D341Med (cell line): Measurements from ENCODE around the gene TARS2.
A peak's percentile ranks its signal among the peaks of the same experiment; 100 is the strongest.

Experiments
- DNase-seq: peaks from one replicate; pipeline ENCODE4 v3.0.0; 2012; ENCODE audit warnings: low spot score

The TARS2 gene

DNA sequence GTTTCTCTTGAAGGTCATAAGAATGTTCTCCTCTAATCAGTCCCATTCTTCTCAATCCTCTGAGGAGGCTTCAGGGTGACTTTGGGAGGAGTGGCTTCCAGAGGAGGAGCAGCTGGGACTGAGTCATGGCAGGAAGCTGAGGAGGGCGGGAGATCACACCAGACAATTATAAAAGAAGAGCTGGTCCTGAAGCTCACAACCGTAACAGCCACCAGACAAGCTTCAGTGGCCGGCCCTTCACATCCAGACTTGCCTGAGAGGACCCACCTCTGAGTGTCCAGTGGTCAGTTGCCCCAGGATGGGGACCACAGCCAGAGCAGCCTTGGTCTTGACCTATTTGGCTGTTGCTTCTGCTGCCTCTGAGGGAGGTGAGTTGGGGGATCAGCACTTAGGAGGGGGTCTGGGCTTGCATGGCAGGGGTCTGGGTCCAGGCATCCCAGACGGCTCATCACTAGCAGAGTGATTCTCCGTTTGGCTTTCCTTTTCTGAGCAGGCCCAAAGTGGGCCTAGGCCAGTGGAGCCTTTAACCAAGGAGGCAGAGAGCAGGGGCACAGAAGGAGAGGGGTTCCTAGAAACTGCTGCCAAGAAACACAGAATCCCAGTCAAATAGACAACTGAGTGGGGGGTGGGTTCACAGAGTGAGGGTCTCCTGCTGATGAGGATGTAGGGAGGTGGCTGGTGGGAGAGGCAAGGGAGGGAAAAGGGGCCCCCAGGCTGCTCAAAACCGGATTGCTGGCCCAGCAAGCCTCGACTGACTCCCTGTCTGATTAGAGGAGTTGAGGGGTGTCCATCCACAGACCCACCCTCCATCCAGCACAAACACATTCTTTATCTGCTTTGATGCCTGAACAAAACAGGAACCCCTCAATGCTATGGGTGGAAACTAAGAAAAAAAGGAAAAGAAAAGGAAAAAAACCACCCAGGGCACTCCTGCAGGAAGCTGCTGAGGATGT, 21.0 kb downstream of the TARS2 start, which contains the start of gene ECM1:
Gene ECM1, plus strand, starts transcription at position 198 of the 953 bp plus-strand sequence. Its CDS starts 101 bp downstream, at position 299.
- DNase-seq, result peak; percentile 33

DNA sequence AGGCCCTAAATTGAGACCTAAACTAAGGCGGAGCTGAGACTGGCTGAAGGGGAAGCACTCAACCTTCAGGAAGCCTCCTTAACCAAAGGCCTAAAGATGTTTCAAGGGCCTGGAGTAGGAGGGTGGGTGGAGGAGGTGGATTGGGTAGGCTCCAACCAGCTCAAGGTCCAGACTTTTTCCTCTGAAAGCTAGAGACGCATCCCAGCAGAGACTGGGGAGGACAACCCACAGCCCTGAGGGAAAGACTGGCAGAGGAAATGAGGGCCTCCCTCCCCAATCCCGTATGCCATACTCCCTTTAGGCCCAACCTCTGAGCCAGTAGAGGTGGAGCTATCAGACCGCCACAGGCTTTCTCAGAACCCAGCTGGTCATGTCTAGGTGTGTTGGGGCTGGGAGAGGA, 21.8 kb downstream of the TARS2 start:
- DNase-seq, result peak; percentile 27

DNA sequence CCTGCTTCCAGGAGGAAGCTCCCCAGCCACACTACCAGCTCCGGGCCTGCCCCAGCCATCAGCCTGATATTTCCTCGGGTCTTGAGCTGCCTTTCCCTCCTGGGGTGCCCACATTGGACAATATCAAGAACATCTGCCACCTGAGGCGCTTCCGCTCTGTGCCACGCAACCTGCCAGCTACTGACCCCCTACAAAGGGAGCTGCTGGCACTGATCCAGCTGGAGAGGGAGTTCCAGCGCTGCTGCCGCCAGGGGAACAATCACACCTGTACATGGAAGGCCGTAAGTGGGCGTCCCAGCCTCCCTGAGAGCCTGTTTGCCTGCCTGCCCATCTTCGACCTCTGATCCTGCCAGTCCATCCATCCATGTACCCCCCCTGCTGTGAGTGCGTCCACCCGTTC, 24.3 kb downstream of the TARS2 start:
- DNase-seq, result no peak

DNA sequence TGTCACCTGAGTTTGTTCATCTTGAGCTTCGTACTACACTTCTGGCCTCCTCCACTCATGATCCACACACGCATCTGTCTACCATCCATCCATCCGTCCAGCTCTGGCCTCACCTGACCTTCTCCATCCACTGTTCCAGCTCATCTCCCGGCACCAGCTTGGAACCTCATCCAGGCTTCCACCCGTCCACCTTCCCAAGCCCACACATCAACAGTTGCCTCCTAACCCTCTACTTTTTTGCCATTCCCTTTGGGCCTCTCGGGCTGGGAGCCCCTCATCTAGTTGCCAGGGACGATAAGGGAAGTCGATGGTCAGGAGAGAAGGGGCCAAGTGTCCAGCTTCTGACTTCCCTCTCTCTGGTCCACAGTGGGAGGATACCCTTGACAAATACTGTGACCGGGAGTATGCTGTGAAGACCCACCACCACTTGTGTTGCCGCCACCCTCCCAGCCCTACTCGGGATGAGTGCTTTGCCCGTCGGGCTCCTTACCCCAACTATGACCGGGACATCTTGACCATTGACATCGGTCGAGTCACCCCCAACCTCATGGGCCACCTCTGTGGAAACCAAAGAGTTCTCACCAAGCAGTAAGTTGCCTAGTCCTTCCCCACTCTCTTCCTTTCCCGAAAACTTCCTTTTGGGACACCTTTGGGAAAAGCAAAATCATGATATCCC, 24.9 kb downstream of the TARS2 start:
- no peak for DNase-seq

DNA sequence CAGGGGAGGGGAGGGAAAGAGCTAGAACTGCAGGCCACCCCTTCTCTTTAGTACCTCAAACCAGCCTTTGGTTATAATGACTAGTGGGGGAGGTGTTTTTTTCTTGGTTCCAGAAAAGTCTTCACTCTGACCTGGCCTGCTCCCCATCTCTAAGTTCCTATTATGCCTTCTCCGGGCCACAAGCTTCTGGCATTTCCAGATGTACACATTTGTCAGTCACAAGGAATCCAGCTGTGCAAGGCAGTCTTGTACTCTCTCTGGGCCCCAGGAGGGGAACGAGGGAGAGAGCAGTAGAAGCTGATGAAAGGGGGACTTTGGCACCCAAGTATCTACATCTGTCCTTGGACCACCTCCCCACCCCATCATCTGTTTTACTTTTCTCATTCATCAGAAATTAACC, 25.6 kb downstream of the TARS2 start:
- no peak for DNase-seq

DNA sequence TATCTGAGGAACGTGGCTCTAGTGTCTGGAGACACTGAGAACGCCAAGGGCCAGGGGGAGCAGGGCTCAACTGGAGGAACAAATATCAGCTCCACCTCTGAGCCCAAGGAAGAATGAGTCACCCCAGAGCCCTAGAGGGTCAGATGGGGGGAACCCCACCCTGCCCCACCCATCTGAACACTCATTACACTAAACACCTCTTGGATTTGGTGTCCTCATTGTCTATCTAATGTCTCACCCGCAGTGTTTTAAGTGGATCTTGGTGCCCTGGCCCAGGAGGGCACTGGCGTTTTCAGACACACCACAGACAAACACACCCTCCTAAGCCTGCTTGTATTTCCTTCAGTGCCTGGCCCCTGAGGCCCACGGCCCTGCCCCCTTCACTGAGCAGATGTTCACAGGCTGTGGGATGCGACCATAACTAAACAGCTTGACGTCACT, 26.2 kb downstream of the TARS2 start:
- DNase-seq, result no peak

DNA sequence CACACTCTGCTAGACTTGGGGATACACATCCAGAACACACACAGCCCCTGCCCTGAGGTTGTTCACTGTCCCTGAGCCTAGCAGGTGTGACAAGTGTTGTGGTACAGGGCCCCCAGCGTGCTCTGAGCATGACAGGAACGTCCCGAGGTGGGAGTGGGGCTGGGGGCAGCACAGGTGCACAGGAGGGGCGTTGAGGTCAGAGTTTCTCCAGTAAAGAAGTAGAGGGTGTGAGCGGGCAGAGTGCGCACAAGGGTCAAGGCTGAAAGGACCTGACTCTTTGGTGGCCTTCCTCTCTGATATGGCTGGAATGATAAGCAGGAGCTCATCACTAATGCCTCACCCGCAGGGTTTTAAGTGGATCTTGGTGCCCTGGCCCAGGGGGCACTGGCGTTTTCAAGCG, 27.0 kb downstream of the TARS2 start:
- no peak for DNase-seq

DNA sequence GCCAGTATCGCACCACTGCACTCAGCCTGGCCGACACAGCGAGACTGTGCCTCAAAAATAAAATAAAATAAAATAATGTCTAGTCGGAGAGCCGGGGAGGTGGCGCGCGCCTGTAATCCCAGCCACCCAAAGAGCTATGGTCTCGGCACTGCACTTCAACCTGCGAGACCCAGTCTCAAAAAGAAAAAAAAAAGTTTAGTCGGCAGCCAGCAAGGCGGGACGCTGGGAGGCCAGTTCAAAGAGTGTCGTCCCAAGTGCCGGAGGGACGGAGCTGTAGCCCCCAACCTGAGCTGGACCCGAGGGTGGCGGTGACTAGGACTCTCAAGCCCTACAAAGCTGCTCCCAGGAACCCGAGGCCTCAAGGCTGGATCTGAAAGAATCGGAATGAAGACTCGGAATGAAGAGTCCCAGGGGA, 27.7 kb downstream of the TARS2 start:
- DNase-seq, result no peak

DNA sequence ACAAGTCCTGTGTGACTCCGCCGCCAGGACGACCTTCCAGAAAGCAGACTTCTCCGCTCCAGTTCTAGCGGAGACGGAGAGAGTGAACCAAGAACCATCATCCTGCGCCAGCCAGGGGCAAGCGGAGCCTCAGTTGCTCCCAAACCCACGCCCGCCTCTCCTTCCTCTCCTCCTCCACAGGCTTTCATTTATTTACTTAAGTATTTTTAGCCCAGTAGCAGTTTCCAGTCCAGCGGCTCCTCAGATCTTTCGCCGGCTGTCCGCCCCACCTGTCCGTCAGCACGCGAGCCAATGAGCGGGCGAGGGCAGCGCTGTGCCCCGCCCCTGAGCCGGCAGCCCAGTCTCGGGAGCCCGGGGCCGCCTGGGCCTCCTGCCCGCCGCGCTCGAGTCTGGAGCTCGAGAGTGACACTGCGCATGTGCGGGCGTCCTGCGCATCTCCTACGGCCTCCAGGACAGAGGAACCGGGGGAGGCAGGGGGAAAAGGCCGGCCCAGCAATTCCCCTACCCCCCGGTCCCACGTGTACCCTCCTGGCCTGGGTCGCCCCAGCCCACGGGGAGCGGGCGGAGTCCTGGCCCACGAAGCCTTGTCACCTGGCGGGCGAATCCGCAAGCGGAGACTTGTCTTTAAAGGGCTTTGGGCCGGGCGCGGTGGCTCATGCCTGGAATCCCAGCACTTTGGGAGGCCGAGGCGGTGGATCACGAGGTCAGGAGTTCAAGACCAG, 28.3 kb downstream of the TARS2 start, which contains the start of gene FALEC:
Gene FALEC, plus strand, starts transcription at position 425 of the 722 bp plus-strand sequence.
- DNase-seq, result peak; percentile 100

DNA sequence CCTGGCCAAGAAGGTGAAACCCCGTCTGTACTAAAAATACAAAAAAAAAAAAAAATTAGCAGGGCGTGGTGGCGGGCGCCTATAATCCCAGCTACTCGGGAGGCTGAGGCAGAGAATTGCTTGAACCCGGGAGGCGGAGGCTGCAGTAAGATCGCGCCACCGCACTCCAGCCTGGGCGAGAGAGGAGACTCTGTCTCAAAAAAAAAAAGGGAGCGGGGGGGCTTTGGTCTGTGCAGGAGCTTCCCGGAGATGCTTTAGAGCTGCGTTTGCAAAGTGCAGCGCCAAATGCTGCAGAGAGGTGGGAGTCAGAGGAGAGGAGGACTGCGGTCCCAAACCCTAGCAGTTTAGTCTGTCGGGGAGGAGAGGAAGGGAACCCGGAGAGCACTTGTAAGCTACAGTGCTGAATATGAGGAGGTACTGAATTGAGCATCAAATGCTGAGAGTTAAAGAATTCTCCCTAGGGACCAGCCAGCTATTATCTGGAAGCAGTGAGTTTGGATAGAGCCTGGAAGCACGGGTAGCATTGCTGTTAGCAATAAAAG, 28.9 kb downstream of the TARS2 start:
- peak; percentile 60 for DNase-seq

DNA sequence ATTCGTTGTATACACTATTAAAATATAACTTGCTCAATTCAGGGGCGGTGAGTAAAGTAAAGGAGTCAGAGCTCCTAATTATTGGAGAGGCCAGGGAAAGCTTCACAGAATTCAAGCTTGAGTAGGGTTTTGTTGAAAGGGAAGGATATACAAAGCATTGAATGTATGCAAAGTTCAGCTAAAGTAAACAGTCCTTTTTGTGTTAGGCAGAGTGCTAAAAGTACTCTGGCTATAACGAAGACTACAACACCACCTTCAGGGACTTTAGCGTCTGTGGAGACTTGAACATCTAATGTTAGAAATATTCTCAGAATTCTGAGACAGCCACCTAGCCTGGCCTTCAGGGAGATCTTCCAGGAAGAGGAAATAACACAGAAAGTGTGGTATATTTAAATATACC, 29.4 kb downstream of the TARS2 start:
- DNase-seq, result no peak

DNA sequence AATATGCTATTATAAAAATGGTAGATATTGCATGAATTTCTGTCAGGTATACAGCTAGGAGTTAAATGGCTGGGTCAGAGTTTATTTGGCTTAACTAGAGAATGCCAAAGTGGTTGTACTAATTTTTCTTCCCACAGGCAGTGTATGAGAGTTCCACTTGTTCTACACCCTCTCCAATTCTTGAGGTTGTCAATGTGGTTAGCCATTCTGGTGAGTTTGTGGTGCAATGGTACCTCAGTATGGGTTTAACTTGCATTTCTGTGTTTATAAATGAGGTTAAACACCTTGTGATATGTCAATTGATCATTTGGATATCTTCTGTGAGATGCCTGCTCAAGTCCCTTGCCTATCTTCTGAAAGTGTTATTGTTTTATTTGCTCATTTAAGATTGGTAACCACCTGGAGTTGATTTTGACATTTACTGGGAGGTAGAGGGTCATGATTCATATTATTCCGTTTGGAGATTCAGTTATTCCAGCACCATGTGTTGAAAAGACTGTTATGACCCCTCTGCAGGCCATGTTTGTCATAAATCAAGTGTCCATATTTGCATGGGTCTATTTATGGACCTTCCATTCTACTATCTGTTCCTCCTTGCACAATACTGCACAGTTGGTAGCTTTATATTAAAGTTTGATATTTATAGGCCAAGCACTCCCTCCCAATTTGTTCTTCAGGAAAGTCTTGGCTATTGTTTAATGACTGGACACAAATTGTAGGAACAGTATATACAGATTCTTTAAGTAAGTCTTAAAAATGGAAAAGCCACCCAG, 34.2 kb downstream of the TARS2 start:
- no peak for DNase-seq

DNA sequence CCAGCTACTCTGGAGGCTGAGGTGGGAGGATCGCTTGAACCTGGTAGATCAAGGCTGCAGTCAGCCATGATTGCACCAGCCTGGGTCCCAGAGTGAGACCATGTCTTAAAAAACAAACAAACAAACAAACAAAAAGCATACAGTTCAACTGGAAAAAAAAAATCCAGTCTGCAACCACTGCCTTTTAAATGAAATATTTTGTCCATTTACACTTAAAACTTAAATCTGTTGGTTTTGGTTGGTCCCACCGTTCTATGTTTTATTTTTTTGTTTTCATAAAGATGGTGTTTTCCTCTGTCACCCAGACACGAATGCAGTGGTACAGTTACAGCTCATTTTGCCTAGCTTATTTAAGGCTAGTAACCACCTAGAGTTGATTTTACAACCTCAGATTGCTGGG, 38.1 kb downstream of the TARS2 start:
- DNase-seq, result no peak

DNA sequence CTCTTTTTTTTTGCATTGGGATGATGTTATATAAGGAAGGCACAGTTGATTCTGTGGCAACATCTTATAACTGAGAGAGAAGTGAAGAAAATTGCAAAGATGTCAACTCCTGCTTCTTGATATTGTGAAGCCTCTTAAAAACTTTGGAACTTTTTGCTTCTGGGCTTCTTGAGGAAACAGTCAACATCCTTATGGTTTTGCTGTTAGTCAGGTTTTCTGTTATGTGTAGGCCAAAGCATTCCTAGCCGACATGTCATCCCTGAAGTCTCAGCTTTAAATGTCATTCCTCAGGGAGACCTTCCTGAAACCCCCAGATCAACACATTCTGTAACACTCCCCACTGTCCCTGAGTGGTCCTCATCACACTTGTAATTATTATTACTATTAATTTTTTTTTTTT, 41.0 kb downstream of the TARS2 start:
- DNase-seq, result no peak

DNA sequence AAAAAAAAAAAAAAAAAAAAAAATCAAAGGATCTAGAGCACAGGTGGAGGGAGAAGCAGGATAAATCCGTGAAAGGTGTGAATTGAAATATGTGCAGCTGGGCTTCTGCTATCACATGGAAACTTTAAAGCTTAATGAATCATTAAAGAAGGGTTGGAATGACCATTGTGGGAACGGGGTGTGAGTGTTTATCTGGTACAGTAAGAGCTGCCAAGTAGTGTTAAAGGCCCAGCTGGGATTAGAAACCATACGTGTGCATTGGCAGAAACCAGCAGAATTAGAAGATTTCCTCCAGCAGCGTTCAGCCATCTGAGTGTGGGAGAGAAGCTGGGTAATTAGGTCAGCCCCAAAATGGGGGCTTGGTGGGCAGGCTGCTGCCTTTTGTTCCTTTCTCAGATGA, 41.8 kb downstream of the TARS2 start:
- no peak for DNase-seq

DNA sequence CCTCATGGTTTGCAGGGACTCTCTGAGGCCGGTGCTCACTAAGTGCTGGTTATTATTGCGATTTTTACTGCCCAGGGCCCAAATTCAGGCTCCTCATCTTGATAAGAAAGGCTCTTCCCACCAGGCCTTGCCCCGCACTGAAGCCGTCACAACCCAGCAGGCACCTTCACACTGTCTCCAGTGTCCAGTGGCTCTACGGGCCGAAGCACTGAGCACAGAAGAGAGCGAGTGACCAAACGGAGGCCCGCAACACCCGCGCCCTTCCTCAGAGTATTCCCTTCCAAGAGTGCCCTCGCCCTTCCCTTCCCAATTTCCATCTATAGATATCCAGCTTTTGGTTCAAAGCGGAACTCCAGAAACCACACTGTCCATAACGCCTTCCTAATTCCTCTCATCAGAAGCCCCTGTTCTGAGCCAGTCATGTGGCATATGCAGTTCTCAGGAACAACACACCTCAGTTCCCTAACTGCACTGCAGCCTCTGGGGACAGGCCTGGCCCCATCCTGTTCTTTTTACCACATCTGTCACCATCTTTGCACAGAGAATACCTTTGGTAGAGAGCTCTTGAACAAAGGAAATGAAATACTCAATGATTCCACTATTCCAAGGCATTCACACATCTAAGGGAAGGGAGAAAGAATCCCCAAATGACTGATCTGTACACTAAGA, 43.4 kb downstream of the TARS2 start:
- DNase-seq, result no peak

DNA sequence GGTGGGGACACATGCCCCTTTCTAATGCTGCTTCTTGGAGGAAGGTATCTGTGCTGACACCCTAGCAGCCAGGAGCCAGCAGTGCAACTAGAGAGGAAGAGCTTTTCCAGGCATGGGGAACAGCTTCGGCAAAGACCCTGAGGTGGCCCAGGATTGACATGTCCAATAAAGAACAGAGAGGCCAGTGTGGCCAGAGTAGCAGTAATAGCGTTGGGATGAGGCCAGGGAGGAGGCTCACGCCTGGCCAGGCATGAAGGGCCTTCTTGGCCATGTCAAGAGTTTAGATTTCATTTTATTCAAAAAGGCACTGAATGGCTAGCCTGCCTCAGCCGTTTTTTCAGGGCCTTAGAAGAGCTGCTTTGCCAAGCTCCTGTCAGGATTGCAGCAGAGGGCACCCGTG, 45.6 kb downstream of the TARS2 start:
- DNase-seq, result no peak

DNA sequence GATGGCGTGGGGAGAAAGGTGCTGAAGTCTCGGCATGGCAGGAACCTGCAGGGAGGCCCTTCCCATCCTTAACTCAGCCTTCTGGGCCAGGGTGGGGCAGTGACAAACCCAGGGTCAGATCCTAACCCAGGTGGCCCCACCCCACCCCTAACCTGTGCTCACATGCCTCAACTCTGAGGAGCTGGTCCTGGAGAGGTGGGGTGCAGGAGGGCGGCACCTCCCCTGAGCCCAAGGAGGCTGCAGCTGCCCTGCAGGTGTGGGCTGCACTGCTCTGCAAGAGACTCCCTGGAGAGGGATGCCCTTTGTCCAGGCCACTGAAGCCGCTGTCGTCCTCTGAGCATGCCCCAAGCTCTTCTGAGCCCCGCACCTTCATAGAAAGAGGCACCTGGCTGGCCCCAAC, 46.8 kb downstream of the TARS2 start:
- peak; percentile 27 for DNase-seq

DNA sequence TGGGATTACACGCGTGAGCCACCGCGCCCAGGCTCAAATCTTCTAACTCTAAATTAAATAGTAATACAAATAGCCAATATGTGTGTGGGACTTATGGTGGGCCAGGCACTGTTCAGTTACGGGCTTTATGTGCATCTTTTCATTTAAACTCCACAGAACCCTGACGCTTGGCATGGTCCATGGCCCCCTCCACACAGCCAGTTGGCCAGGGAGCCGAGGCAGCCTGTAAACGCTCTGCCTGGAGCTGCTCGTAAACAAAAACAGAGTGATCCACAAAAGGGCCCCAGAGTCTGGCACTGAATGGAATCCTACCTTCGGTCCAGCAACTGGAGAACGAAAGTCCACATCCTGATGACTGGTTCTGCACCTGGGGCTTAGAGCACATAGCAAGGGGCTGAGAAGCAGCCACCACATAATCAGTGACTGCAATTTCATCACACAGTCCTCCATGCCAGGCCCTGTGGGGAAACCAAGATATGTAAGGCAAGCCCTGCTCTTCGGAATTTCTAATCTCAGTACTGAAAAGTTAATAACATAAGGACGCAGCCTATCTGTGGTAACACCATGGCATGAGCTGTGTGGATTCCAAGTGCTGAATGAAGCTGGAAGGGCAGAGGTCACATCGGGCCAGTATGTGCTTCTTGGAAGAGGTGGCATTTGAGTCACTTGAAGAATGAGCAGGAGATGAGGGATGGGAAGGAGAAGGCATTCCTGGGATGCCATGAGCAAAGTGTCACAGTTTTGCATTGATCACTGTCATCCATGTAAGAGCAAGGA, 48.5 kb downstream of the TARS2 start:
- DNase-seq, result no peak
